Brain pericyte (primary cell): ENCODE results near the gene ETFB.

ENCODE experiments used
- DNase-seq: peaks from one replicate; pipeline ENCODE4 v3.0.0-alpha.2; 2012; ENCODE audit warnings: low read depth, low spot score

ETFB gene

DNA sequence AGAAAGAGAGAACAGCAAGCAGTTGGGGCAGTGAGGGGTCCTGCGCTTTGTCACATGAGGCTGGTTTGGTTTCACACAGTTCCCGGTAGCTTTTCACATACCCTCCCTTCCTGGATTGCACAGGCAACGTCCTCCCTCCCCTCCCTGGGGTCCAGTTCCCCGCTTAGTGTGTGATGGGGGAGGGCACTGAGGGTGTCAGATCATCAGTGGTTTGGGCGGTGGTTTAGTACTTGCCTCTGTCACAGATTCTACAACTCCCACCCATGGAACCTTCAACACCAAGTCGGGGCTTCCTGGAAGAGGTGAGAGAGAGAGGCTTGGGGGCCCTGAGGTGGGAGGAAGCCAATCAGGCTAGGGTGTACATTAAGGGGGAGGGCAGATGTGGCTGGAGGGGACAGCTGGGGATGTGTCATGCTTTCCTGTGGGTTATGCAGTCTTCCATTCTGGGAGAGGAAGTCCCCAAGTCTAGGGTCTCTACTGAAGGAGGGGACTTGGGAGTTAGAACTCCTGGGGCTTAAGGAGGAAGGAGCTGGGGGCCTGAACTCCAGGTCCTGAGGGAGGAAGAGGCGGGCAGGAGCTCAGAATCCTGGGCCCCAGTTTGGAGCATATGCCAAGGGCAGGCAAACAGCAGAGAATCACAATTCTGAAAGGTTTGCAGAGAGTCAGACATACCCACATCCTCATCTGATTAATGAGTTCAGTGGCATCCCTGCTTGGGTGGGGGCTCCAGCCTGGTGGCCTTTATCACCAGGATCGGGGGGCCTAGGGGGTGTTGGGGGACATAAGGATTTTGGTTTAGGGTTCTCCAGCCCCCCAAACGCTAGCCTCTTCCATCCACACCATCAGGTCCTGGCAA, 6.7 kb upstream of the ETFB start, which contains the start of gene NKG7:
NKG7 (minus strand) TSS at position 6 of the 856 bp plus-strand sequence. CDS start 119 bp downstream, outside the sequence.
- no peak for DNase-seq

GRCh38 chr19:51372021-51372648, 5.9 kb upstream of the ETFB start:
- no peak for DNase-seq

DNA sequence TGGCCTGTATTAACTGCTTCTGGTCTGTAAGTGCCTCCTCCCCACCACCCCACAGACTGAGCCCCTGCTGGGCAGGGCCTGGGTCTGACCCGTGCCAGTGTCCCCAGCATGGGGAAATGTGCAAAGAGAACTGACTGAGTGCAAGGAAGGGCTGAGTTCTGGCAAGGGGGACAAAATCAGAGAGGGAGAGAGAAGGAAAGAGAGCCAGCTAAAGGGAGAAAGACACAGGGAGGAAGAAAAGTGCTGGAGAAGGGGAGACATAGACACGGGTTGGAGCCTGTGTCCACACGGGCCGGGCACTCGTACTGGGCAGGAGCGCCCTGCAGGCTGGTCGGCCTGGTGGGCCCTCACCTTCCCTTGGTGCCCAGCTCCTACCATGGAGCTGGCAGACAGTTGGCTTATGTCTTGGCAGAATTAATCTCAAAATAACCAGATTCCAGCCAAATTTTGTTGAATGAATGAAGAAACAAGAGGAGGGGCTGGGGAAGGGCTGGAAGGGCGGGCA, 5.0 kb upstream of the ETFB start:
- DNase-seq, result no peak

DNA sequence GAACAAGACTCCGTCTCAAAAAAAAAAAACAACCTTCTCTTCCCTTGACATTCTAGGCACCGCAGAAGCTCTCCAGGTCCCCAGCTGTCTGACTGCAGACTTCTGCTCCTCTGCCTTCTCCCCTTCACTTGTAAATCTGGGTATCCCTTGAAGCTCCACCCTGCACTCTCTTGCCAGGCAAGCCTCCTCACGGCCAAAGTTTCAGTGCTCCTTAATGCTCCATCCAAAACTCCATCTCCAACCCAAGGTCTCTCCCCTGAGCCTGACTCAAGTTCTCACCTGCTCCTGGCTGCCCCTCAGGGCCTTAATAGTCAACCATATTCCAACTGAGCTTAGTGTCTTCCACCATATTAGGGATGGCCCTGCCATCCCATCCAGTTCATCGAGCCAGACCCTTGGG, 4.0 kb upstream of the ETFB start:
- no peak for DNase-seq

DNA sequence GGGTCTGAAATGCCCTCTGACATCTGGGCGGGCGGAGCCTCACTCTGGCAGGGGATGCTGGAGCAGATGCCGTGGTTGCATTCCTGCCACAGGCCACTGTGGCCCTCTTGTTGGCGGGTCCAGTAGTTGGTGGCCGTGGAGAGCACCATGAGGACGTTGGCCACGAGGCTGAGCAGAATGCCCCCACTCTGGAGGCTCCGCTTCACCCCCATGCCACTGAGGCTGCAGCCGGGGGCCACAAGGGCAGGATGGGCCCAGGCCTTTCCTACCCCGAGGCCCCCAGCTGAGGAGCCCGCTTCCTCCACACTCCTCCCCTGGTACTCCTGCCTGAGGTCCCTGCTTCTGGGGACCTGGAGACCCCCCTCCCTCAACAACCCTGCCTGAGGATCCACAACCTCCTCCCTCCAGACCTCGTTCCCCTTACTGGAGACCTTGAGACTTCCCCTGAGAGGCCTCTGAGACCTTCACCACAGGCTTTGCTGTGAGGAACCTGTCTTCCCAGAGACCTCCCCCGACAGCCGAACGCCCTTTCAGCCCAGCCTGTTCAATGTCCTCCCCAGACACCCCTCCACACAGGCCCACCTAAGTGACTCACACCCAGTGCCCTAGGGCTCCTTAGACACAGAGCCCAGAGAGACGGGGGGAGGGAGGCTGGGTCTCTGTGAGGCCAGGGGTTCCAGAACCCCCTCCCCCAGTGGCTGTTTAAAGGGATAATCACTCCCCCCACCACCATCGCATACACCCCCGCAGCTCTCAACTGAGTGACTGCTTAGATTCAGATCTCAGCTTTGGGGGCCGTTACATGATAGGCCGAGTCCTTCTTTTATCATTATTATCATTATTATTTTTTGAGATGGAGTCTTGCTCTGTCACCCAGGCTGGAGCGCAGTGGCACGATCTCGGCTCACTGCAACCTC, 2.4 kb upstream of the ETFB start, which contains the start of gene CLDND2:
CLDND2 (minus strand) TSS at position 638 of the 917 bp plus-strand sequence; CDS start at position 212, 426 bp downstream.
- no peak for DNase-seq

DNA sequence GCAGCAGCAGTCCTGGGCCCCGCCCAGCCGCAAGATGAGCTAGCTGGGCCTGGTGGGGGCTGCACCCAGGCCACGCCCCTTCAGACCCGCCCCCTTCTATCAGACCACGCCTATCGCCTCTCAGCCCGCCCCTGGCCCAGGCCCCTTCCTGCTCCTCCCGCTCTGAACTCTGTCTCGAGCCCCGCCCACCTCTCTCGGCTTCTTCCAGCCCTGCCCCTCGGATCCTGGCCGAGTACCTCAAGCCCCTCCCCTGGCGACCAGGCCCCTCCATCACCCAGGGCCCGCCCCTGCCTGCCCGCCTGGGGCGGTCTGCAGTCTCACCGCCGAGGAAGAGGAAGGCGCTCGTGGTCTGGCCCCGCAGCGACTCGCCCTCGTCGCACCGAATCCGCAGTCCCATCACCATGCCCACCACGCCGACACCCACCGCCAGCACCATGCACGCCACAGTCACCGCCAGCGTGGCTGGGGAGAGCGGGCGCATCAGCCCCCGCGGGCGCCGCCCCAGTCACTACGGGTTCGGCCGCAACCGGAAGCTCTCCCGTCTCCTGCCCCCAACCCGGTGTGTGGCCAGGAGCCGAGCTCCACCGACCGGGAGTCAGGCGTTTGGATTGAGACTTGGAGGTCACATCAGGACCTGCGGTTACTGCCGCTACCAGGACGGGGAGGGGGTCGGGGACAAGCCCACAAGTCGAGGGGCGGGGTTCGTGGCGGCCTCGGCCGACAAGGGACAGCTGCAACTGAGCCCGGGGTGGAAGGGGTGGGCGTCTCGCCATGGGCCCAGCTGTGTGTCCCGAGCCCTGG, 1.6 kb upstream of the ETFB start:
- DNase-seq, result peak; percentile 96

DNA sequence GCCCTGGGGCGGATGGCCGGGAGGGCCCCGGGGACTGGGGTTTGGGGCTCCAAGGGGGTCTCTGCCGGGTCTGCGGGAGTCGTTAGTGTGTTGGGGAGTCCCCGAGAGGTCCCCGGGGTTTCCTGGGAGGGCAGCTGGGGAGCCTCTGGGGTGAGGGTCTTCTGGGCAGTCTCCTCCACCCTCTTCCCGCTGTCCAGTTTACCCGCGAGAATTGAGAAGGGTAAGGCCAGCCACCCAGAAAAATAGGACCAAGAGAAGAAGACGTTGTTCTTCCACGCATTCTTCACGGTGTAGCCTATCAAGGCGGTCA, 1.0 kb upstream of the ETFB start:
- DNase-seq, result no peak

- DNase-seq, result peak; percentile 88
Measured at GRCh38 chr19:51366389-51367254, 434 bp upstream of the ETFB start.

GRCh38 chr19:51365211-51365964, 800 bp downstream of the ETFB start:
- no peak for DNase-seq

DNA sequence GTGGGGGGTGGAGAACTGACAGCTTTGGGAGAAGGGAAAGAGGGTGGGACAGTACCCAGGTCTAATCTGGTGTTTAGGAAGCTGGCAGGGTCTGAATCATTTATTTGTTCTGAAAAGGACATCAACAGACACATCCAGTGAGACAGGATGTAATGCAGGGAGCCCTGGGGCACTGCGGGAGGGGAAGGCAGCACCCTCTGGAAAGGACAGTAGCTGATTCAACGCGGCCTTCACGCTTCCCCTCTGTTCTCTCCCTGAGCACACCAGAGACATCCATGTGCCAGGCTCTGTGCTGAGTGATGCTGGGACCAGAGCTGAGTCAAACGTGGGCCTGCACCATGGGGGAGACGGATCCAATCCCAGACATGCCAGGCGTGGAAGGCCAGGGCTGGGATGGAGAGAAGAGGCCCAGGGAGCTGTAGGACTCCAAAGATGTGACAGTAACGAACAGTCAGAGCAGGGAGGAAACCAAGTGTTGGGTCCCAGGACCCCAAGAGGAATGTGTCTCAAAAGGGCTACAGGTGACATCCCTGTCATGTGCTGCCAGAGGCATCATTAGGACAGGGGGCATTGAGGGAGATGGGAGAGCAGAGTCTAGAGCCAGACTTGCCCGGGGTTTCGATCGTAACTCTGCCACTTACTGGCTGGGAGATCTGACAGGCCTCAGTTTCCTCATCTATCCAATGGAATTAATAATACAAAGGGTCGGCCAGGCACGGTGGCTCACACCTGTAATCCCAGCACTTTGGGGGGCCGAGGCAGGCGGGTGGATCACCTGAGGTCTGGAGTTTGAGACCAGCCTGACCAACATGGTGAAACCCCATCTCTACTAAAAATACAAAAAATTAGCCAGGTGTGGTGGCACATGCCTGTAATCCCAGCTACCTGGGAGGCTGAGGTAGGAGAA, 1.7 kb downstream of the ETFB start:
- DNase-seq, result no peak

GRCh38 chr19:51361239-51361638, 4.9 kb downstream of the ETFB start:
- no peak for DNase-seq

- peak; percentile 75 for DNase-seq
Measured at GRCh38 chr19:51359294-51359693, 6.9 kb downstream of the ETFB start.

GRCh38 chr19:51357952-51358351, 8.2 kb downstream of the ETFB start:
- no peak for DNase-seq

GRCh38 chr19:51356159-51356801, 9.9 kb downstream of the ETFB start:
- DNase-seq, result no peak

GRCh38 chr19:51354742-51355148, 11.4 kb downstream of the ETFB start:
- no peak for DNase-seq

DNA sequence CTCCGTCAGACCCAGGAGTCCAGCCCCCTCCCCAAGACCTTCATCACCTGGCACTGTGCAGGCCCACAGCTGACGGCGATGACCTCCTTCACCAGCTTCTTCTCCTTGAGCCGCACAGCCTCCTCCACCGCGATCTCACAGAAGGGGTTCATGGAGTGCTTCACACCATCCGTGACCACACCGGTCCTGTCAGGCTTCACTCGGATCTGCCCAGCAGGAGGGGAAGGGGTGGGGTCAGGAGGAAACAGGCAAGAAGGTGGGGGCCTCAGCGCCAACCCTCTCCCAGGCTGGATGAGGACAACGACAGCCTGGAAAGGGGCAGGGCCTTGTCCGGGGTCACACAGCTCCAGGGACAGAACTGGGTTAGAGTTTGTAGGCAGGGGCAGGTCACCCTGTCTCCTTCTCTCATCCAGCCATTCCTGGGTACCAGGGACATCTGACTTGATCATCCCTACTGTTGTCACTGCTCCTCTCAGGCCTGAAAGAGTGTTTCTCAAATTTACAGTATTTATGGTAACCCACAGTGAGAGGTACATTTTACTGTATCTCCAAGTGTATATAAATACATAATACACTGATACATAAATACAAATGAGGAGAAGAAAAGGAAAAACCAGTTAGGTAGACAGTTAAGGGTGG, 12.0 kb downstream of the ETFB start:
- DNase-seq, result no peak

- no peak for DNase-seq
Measured at GRCh38 chr19:51352783-51353360, 13.3 kb downstream of the ETFB start.
